Vagina (tissue), 2 donors: ENCODE data around the gene MBP.

Experiments
- CTCF ChIP-seq, 3 experiments: fragments of 450-650 bp in 2 of 3; fragments of 200-600 bp in 1 of 3; sonication (generic) in 1 of 3; IDR thresholded peaks; one replicate each; pipeline ENCODE4 v1.5.1; 2017 to 2019; ENCODE audit warnings: antibody characterized with exemption in 3 of 3, mild to moderate bottlenecking in 2 of 3, moderate library complexity in 2 of 3
- POLR2A ChIP-seq, 2 donors: fragments of 450-650 bp; IDR thresholded peaks; one replicate each; pipeline ENCODE4 v1.6.1; 2017; ENCODE audit warnings: antibody characterized with exemption in 2 of 2, mild to moderate bottlenecking in 2 of 2, moderate library complexity in 2 of 2

- no peak for TF ChIP-seq CTCF (IDR thresholded peaks at IDR 0.05)
- TF ChIP-seq POLR2A (IDR thresholded peaks at IDR 0.05): no peak
Measured at GRCh38 chr18:77061946-77062517, 70.6 kb downstream of the MBP start.
